Left renal pelvis (tissue), 4 donors: ENCODE measurements around the gene GPATCH8. TPM values are rescaled to one million over a fixed set of nuclear protein-coding genes. Genes with fewer than 3 reads are reported as not detected.
"Not testable (repeated sequence)": the region's sequence is repeated elsewhere in the genome, so short reads cannot be mapped to it uniquely, and the experiment has no call there.

Experiments used
- DNase-seq, 4 donors: peaks; one replicate each; pipeline ENCODE4 v3.0.0-alpha.2; 2013; ENCODE audit warnings: low read depth in 4 of 4, low spot score in 3 of 4
- polyA plus RNA-seq, 4 donors: library from polyadenylated mRNA; unstranded; fragments of 120-200 nt; gene quantifications; one replicate each; pipeline ENCODE4 v1.2.1, GENCODE V29; 2013; ENCODE audit not compliant: insufficient read length in 4 of 4

The GPATCH8 gene
- polyA plus RNA-seq, 4 donors = 43.4 to 53.8 (median 47.0) TPM

- DNase-seq = no peak
Measured at GRCh38 chr17:44378171-44378705, 125.0 kb downstream of the GPATCH8 start.

DNA sequence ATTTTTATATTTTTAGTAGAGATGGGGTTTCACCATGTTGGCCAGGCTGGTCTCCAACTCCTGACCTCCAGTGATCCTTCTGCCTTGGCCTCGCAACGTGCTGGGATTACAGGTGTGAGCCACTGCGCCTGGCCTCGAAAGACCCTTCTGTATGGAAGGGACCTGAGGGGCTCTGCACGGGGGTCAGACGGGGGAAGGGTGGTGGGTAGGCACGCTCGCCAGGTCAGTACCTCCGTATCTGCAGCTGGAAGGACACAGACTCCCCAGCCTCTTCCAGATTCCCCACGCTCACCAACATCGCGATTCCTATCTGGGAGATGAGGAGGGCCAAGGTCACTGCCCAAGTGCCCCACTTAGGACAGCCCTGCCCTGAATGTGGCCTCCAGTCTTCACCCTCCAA lies 126.4 kb downstream of the GPATCH8 start:
- DNase-seq = no peak

DNA sequence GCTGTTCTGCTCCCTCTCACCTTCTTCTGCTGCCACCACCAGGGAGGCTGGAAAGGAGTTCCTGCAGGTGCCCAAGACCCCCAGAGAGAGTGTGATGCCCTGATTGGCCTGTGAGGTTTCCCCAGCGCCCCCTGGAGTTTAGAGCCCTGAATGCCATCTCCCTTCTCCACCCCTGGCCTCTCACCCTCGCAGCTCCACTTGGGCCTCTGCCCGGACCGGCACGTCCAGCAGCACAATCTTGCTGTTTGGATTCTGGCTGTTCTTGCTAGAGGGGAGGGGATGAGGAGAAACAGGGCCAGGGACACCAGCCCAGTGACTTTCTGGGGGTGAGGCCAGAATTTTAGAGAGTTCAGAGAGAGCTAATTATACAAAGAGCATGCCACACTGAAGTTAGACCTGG lies 127.1 kb downstream of the GPATCH8 start:
- no peak for DNase-seq

- DNase-seq = no peak
Measured at GRCh38 chr17:44375196-44376017, 127.8 kb downstream of the GPATCH8 start.

DNA sequence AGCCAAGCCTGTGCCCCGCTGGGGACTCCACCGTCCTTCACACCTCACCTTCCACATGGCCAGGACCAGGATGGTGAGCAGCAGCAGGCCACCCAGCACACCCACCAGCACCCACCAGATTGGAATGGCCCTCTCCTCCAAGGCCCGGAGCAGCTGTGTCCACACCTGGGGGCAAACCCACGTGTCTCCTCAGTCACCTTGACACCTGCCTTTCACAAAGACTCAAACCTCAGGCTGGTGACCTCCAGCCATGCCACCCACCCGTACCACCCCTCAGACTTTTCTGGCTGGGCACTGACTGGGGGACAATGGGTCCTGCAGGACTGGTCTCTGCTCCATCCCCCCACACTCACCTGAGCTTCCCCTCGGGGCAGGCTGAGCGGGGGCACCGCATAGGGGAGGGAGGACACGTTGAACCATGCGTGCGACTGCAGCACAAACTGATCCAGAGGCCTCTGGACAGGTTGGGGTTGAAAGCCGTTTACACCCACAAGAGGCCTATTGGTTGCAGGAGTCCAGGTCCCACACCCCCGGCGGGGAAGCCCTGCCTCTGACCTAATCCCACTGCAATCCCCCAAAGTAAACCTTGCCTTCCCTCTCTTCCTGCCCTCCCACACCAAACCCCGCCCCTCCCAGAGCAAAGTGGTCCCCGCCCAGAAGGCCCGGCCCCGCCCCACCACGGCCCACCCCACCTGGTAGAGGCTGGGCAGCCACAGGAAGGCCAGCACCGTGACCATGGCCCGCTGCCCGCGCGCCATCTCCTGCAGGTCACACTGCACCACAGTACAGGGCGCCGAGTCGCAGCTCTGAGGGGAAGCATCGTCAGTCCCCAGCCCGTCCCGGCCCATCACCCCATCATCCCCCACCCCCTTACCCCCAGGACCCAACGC lies 128.7 kb downstream of the GPATCH8 start:
- no peak for DNase-seq

DNA sequence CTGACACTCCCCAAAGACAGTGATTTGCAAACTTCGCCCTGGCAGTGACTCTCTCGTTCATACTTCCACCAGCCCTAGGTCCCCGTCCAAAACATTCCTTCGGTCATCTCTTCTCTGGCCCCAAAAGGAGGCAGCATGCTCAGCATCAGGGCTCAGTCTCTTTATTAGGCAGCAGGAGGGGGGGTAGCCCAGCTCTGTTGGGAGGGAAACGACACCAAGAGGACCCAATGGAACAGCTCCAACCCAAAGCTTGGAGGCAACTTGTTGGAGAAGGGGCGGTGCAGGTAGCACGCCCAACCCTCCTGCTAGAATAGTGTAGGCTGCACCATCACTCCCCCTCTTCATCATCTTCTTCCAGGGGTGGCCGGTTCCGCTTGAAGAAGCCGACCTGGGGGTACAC lies 131.2 kb downstream of the GPATCH8 start:
- no peak for DNase-seq

- not testable (repeated sequence) for DNase-seq
Measured at GRCh38 chr17:44369414-44370023, 133.7 kb downstream of the GPATCH8 start.

GRCh38 chr17:44368391-44369243 lies 134.6 kb downstream of the GPATCH8 start:
- DNase-seq = not testable (repeated sequence)

GRCh38 chr17:44367231-44367979 lies 135.8 kb downstream of the GPATCH8 start:
- DNase-seq = no peak

GRCh38 chr17:44365051-44365450 lies 138.2 kb downstream of the GPATCH8 start:
- DNase-seq = not testable (repeated sequence)

DNA sequence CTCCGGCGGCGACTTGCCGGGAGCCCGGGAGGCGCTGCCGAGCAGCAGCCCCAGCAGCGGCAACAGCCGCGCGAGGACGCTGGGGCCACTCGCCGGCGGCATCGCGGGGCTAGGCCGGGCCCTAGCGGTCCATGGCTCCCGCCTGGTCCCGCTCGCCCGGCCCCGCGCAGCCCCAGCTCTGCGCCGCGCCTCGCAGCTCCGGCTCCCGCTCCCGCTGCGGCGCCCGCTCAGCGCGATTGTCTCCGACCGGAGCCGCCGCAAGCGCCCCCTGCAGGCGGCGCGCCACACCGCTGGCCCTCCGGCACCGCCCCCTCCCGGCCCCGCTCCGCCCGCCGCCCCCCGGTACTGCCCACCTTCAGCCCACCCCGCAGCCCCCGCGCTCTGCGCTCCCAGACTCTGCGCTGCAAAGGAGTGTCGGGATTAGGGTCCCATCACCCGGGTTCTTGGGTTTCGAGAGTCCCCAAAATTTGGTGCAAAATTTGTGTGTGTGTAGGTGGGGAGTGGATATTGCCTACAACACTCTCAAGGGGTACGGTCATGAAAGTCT lies 139.5 kb downstream of the GPATCH8 start, which contains the start of gene FAM171A2:
Gene FAM171A2, minus strand, starts transcription at position 241 of the 547 bp plus-strand sequence. Its CDS starts 139 bp downstream, at position 102.
- no peak for DNase-seq

DNA sequence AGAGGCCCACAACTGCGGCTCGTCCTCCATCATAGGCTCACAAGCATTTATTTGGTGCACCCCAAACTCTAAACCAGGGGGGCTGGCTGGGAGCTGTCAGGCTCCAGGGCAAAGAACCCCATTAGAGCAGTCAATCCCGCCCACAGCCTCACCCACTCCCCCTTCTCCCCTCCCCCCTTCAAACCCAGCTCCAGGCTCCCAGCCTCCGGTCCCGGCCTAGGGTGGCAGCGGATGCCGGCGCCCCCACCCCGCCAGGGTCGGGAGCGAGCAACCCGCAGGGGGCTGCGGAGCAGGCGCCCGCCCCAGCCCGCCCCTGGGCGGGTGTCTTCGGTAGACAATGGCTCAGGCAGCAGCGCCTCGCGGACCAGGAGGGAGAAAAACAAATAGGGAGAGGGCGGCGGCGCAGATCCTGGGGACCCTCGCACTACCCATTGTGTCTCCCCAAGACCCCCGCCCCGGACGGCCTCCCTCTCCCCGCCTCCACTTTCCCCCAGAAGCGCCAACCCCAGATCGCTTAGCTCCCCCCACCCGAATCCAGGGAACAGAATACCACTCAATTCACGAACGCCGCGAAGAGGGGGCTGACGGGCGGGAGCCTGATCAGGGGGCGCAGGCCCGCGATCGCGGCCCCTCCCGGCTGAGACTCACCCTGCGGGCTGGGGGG lies 140.1 kb downstream of the GPATCH8 start:
- no peak for DNase-seq

DNA sequence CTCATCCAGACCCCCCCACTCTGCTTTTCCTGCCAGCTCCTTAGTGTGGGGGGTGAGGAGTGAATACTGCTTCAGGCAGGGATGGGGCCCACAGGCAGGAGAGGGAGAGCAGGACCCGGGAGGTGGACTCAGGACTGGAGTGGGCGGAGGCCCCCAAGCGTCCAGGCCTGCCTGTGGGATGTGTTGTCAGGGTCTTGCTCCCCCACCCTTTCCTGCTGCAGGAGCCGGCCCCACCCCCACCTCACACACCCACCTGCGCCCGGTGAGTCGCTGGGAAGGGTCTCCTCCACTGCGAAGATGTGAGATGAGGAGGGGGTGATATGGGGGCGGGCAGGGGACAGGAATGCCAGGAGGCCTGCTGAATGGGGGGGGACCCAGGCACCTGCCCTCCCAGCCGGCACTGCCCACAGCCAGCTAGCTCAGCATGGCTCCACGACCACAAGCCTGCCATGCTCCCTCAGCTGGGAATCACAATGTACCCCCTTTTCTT lies 140.7 kb downstream of the GPATCH8 start:
- DNase-seq = no peak

DNA sequence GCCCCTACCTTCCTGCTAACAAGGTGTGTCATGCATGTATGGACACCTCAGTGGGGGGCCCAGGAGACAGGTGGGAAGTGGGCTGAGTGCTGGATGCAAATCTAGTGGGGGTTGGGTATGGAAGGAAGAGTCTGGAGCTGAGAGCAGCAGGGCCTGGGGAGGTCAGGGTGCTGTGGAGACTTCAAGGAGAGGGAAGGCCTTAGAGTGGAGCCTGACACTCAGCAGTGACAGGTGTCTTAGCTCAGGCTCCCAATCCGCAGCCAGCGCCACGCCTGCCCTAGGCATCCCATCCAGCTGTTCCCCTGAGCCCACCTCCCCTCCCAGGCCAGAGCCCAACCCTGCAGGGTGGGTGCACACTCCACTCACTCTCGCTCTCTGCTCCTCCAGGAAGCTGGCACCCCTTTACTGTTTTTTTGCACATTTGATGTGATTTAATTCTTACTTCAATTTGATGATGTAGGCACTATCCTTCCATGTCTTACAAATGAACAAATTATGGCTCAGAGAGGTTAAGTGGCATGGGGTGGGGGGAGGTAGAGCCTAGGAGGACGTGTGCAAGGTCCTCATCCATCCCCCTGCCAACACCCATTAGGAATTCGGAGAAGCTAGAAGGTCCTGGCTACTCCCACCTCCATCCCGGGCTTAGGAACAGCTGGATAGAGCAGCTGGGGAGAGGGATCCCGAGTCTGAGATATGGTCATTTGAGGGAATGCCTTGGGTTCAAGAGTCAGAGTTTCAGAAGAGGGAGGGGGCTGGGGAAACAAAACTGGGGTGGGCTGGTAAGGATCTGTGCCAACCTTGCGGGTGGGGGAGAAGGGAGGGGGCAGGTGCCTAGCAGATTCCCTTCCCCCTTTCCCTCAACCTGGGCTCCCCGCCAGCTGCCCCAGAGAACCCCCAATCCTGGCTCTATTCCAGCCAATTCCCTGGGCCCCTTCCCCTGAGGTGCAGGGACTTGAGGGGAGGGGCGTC lies 141.6 kb downstream of the GPATCH8 start:
- no peak for DNase-seq

DNA sequence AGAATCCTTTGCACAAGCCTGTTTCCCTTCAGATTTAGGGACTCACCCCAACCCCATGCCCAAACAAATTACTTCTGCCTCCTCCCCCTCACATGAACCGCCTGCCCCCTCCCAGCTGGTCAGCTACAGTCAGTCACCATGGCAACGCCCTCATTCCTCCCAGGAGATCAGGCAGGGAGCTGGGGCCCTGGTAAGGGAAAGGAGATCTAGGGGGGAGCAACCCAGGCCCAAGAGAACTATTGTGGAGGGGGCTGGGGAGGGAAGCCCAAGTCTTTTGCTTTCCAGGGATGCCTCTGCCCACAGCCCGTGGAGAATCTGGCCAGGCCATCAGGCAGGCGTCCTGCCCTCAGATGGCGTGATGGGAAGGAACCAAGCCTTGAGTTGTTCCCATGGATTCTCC lies 142.4 kb downstream of the GPATCH8 start:
- peak in 1 of 4 donors; percentile 76 for DNase-seq

DNA sequence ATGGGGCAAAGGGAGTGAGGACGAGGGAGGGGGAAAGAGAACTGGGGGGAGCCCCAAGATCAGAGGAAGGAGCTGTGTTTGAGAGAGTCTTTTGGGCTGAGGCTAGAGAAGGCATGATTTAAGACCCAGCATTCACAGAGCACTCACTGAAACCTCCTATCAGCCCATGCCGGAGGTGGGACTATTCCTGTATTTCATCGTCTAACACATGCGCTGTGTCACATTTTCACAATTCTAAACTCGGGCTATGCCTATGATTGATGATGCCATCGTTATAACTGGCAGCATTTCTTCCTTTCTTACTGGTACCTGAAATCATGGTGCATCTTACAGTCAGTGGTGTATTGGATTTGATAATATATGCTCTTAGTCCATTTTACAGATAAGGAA lies 143.1 kb downstream of the GPATCH8 start:
- DNase-seq = no peak
